SK-N-SH (cell line): ENCODE data around the gene FAM43A. TPM values are rescaled to one million over a fixed set of nuclear protein-coding genes. Genes with fewer than 3 reads are reported as not detected.

Experiments used
- CTCF ChIA-PET: fragments of 300-600, 350-600 bp; formaldehyde crosslinking; extraction: SDS; loops from one replicate; lab custom pipeline; 2021; lab: Yijun Ruan, JAX
- POLR2A ChIA-PET: fragments of 350-600 bp; sonication (Branson Sonifier 250); formaldehyde crosslinking; extraction: SDS; loops from one replicate; lab custom pipeline; 2020; ENCODE audit warnings: antibody characterized with exemption, inconsistent platforms; lab: Yijun Ruan, JAX
- DNase-seq: peaks from one replicate; pipeline ENCODE4 v3.0.0; 2012
- H2AFZ ChIP-seq: fragments of 200-600 bp; sonication (generic); 2 replicates; pipeline ENCODE4 v1.8.1; 2016; ENCODE audit warnings: antibody characterized with exemption, mild to moderate bottlenecking, low read depth
- H3F3A ChIP-seq: fragments of 200-600 bp; sonication (generic); replicated peaks from 2 replicates; pipeline ENCODE3; 2016; ENCODE audit warnings: antibody characterized with exemption, mild to moderate bottlenecking; ENCODE audit not compliant: insufficient read depth
- H3K27ac ChIP-seq, 2 experiments: fragments of 200-500 bp in 1 of 2; fragments of 200-600 bp in 1 of 2; sonication (Bioruptor generic) in 1 of 2; sonication (generic), shearing (Covaris generic) in 1 of 2; 2 replicates each; pipeline versions ENCODE4 v1.5.1 to v1.6.1; 2014 to 2016; ENCODE audit warnings: low read depth in 2 of 2, inconsistent platforms in 1 of 2, low read length in 1 of 2, mild to moderate bottlenecking in 1 of 2, mixed read lengths in 1 of 2
- H3K27me3 ChIP-seq: fragments of 200-600 bp; sonication (generic), shearing (Covaris generic); 2 replicates; pipeline ENCODE4 v1.6.1; 2016; ENCODE audit warnings: mixed run types; ENCODE audit not compliant: insufficient read depth
- H3K36me3 ChIP-seq, 2 experiments: fragments of 200-500 bp in 1 of 2; fragments of 200-600 bp in 1 of 2; sonication (Bioruptor generic) in 1 of 2; sonication (generic) in 1 of 2; replicated peaks in 1 of 2; 2 replicates each; pipeline versions ENCODE3 to v1.5.1; 2014 to 2016; ENCODE audit warnings: low read length in 1 of 2, mild to moderate bottlenecking in 1 of 2; ENCODE audit not compliant: insufficient read depth in 2 of 2, control insufficient read depth in 1 of 2
- H3K4me1 ChIP-seq, 2 experiments: fragments of 200-500 bp in 1 of 2; fragments of 200-600 bp in 1 of 2; sonication (Bioruptor generic) in 1 of 2; sonication (generic), shearing (Covaris generic) in 1 of 2; 2 replicates each; pipeline versions ENCODE4 v1.5.1 to v1.6.1; 2014 to 2016; ENCODE audit warnings: low read depth in 1 of 2, low read length in 1 of 2, mixed run types in 1 of 2; ENCODE audit not compliant: insufficient read depth in 2 of 2, control insufficient read depth in 1 of 2
- H3K4me2 ChIP-seq: fragments of 200-600 bp; sonication (generic), shearing (Covaris generic); 2 replicates; pipeline ENCODE4 v1.6.1; 2017; ENCODE audit warnings: mixed run types
- H3K4me3 ChIP-seq, 2 experiments: fragments of 200-500 bp in 1 of 2; fragments of 200-600 bp in 1 of 2; sonication (Bioruptor generic) in 1 of 2; sonication (generic), shearing (Covaris generic) in 1 of 2; 2 replicates each; pipeline versions ENCODE4 v1.5.1 to v1.8.1; 2014 to 2016; ENCODE audit warnings: low read depth in 2 of 2, inconsistent platforms in 1 of 2, low read length in 1 of 2, mild to moderate bottlenecking in 1 of 2, mixed read lengths in 1 of 2, moderate library complexity in 1 of 2
- H3K79me2 ChIP-seq: fragments of 200-600 bp; sonication (generic); 2 replicates; pipeline ENCODE4 v1.8.1; 2017; ENCODE audit warnings: mild to moderate bottlenecking; ENCODE audit not compliant: insufficient read depth
- H3K9ac ChIP-seq: fragments of 200-600 bp; sonication (generic); 2 replicates; pipeline ENCODE4 v1.6.1; 2017; ENCODE audit warnings: mixed run types
- H3K9me2 ChIP-seq: fragments of 200-600 bp; sonication (generic); 2 replicates; pipeline ENCODE4 v1.6.1; 2017; ENCODE audit warnings: mixed run types
- H3K9me3 ChIP-seq: fragments of 200-600 bp; sonication (generic); 2 replicates; pipeline ENCODE4 v1.6.1; 2017; ENCODE audit warnings: mixed run types, mild to moderate bottlenecking, moderate library complexity
- H4K20me1 ChIP-seq: fragments of 200-600 bp; sonication (generic); 2 replicates; pipeline ENCODE4 v1.6.1; 2017; ENCODE audit warnings: mild to moderate bottlenecking, mixed run types; ENCODE audit not compliant: insufficient read depth
- CHD2 ChIP-seq: fragments of 150-350 bp; IDR thresholded peaks from 2 replicates; pipeline ENCODE4 v1.6.1; 2018; ENCODE audit warnings: low read length; ENCODE audit not compliant: partially characterized antibody
- CTCF ChIP-seq: fragments of 200-600 bp; sonication (generic); IDR thresholded peaks from 2 replicates; pipeline ENCODE4 v1.6.1; 2017; ENCODE audit warnings: antibody characterized with exemption, mild to moderate bottlenecking, moderate library complexity
- ELF1 ChIP-seq: IDR thresholded peaks from 2 replicates; pipeline ENCODE4 v1.4.0; 2012
- EP300 ChIP-seq, 2 experiments: IDR thresholded peaks; 2 replicates each; pipeline versions ENCODE4 v1.4.0 to v1.6.1; 2012; ENCODE audit warnings: borderline replicate concordance in 1 of 2, low read depth in 1 of 2, low read length in 1 of 2
- GABPA ChIP-seq: IDR thresholded peaks from 2 replicates; pipeline ENCODE4 v1.4.0; 2012; ENCODE audit warnings: low read depth, mild to moderate bottlenecking
- IRF3 ChIP-seq: fragments of 150-350 bp; IDR thresholded peaks from 2 replicates; pipeline ENCODE4 v1.6.1; 2016; ENCODE audit warnings: mild to moderate bottlenecking, low read depth, low read length
- JUND ChIP-seq: IDR thresholded peaks from 2 replicates; pipeline ENCODE4 v1.4.0; 2012
- MAX ChIP-seq: IDR thresholded peaks from 2 replicates; pipeline ENCODE4 v1.4.0; 2012; ENCODE audit warnings: low read depth
- MEF2A ChIP-seq: IDR thresholded peaks from 2 replicates; pipeline ENCODE4 v1.4.0; 2012; ENCODE audit warnings: low read depth, borderline replicate concordance
- RCOR1 ChIP-seq: fragments of 150-350 bp; IDR thresholded peaks from 2 replicates; pipeline ENCODE4 v1.6.1; 2017; ENCODE audit warnings: antibody characterized with exemption, low read length
- RXRA ChIP-seq: IDR thresholded peaks from 2 replicates; pipeline ENCODE4 v1.4.0; 2012; ENCODE audit warnings: low read depth, mild to moderate bottlenecking, borderline replicate concordance
- SIN3A ChIP-seq: IDR thresholded peaks from 2 replicates; pipeline ENCODE4 v1.6.1; 2012; ENCODE audit warnings: low read depth, mild to moderate bottlenecking, low read length, moderate library complexity, borderline replicate concordance
- SMC3 ChIP-seq: IDR thresholded peaks from 2 replicates; pipeline ENCODE4 v1.6.1; 2012; ENCODE audit warnings: low read depth, low read length, improper control_type of control experiment
- TAF1 ChIP-seq: IDR thresholded peaks from 2 replicates; pipeline ENCODE4 v1.6.1; 2012; ENCODE audit warnings: low read depth, mild to moderate bottlenecking, low read length, moderate library complexity, borderline replicate concordance
- TCF12 ChIP-seq: IDR thresholded peaks from 2 replicates; pipeline ENCODE4 v1.4.0; 2012
- TEAD4 ChIP-seq: IDR thresholded peaks from 2 replicates; pipeline ENCODE4 v1.4.0; 2012; ENCODE audit warnings: mild to moderate bottlenecking, borderline replicate concordance; ENCODE audit not compliant: insufficient read depth
- USF2 ChIP-seq: fragments of 150-350 bp; IDR thresholded peaks from 2 replicates; pipeline ENCODE4 v1.6.1; 2017; ENCODE audit warnings: antibody characterized with exemption, low read length, low read depth, borderline replicate concordance
- YY1 ChIP-seq: IDR thresholded peaks from 2 replicates; pipeline ENCODE4 v1.4.0; 2012; ENCODE audit warnings: low read depth, mild to moderate bottlenecking
- ZBTB33 ChIP-seq: IDR thresholded peaks from 2 replicates; pipeline ENCODE4 v1.4.0; 2012; ENCODE audit warnings: low read depth, borderline replicate concordance
- WGBS: methylation state at CpG from one replicate; pipeline ENCODE4 v1.1.6; 2017; ENCODE audit warnings: low lambda C conversion rate; 5-methylcytosine and 5-hydroxymethylcytosine counted together
- polyA plus RNA-seq, 3 experiments: library from polyadenylated mRNA; depleted of rRNA; stranded (reverse); fragments of >200 nt; gene quantifications; 2 replicates each; pipeline ENCODE4 v1.2.3, GENCODE V29; 2012

FAM43A gene
- polyA plus RNA-seq, 1 of the 3 experiments (the other 2 are of a cell fraction), result 2.4 TPM

GRCh38 chr3:194675680-194676079, 10.0 kb upstream of the FAM43A start:
- no peak for DNase-seq
- Histone ChIP-seq H3K27ac (no peak overlapping the region), H3F3A (no peaks in the 10 kb centered on the region), H3K4me1 (peaks cover 7 to 9% of the 10 kb centered on the region in 2 experiments; a peak in 3 of 4 replicates), H3K36me3 (no peaks in the 10 kb centered on the region)
- 65% methylated on average over 4 of the region's 4 CpGs for WGBS
- no peak for TF ChIP-seq IRF3
- TF ChIP-seq JUND, result no peak
- no peak for TF ChIP-seq RCOR1
- TF ChIP-seq USF2, result no peak
- no peak for TF ChIP-seq ZBTB33
- no peak for TF ChIP-seq MEF2A
- no peak for TF ChIP-seq TAF1
- no peak for TF ChIP-seq CTCF
- TF ChIP-seq, all 33 proteins: peak for 0
- Histone ChIP-seq H3K9me2 (no peaks in the 10 kb centered on the region), H3K4me2 (no peak overlapping the region), H3K27me3 (no peaks in the 10 kb centered on the region), H3K79me2 (peaks cover 13% of the 10 kb centered on the region), H2AFZ (no peak overlapping the region), H4K20me1 (peaks cover 7% of the 10 kb centered on the region), H3K9me3 (no peaks in the 10 kb centered on the region), H3K4me3 (no peak overlapping the region), H3K9ac (no peak overlapping the region)
- POLR2A ChIA-PET, result no interaction called here
- CTCF ChIA-PET, result interaction anchor here (1.7 to 5.9 kb wide), 2 partner anchors 7 to 431 kb away, joined by 4 to 69 read pairs; no protein-coding TSS in a partner anchor

- CTCF ChIA-PET, result interaction anchor here (1.7 kb wide), 1 partner anchor 430 kb away, joined by 4 read pairs; no protein-coding TSS in a partner anchor
- no peak for TF ChIP-seq MAX
- TF ChIP-seq SMC3, result no peak
- no peak for TF ChIP-seq TCF12
- no peak for TF ChIP-seq RXRA
- TF ChIP-seq CHD2, result no peak
- TF ChIP-seq TEAD4, result no peak
- no peak for TF ChIP-seq ELF1
- TF ChIP-seq ZBTB33, result no peak
- TF ChIP-seq EP300 (IDR thresholded peaks at IDR 0.05; ENCODE audit: borderline replicate concordance in 1 of 2, low read depth in 1 of 2, low read length in 1 of 2), result no peak
- TF ChIP-seq JUND, result no peak
- no peak for TF ChIP-seq SIN3A
- TF ChIP-seq YY1, result no peak
- no peak for TF ChIP-seq GABPA
- Histone ChIP-seq H3K9ac (no peak overlapping the region), H4K20me1 (no peaks in the 10 kb centered on the region), H3K4me1 (peaks cover 0 to 2% of the 10 kb centered on the region in 2 experiments; a peak in 3 of 4 replicates), H2AFZ (no peak overlapping the region), H3K4me3 (no peak overlapping the region), H3K79me2 (peaks cover 5% of the 10 kb centered on the region), H3K4me2 (no peak overlapping the region), H3K36me3 (no peaks in the 10 kb centered on the region), H3K9me2 (no peaks in the 10 kb centered on the region), H3F3A (no peaks in the 10 kb centered on the region), H3K27ac (no peak overlapping the region), H3K9me3 (no peaks in the 10 kb centered on the region), H3K27me3 (no peaks in the 10 kb centered on the region)
- no peak for DNase-seq
- POLR2A ChIA-PET, result no interaction called here
- WGBS, result 27% methylated on average over 1 of the region's 1 CpG
Measured at GRCh38 chr3:194676471-194676870, 9.2 kb upstream of the FAM43A start.
